ENCODE data around the gene CCSER1.

- TF ChIP-seq EP300 (conservative IDR thresholded peaks at IDR 0.05; ENCODE audit: poor library complexity, severe bottlenecking) (no peak), TAF1 (IDR thresholded peaks at IDR 0.05; ENCODE audit: low read depth) (no peak), CTCF (IDR thresholded peaks at IDR 0.05; ENCODE audit: poor library complexity, severe bottlenecking) (no peak), EZH2 (IDR thresholded peaks at IDR 0.05; ENCODE audit: borderline replicate concordance, insufficient read depth, low read length, poor library complexity, severe bottlenecking) (no peak), POLR2AphosphoS5 (IDR thresholded peaks at IDR 0.05) (no peak), RAD21 (conservative IDR thresholded peaks at IDR 0.05) (no peak), REST (IDR thresholded peaks at IDR 0.05; ENCODE audit: borderline replicate concordance) (no peak), SMC3 (conservative IDR thresholded peaks at IDR 0.05; ENCODE audit: poor library complexity) (no peak)
These were observed 1153.5 kb downstream of the CCSER1 start for GRCh38 chr4:91280551-91281290.

Data from neural cell (in vitro differentiated cells).